Breast epithelium (tissue), 4 donors: ENCODE results near the gene FEM1B. TPM values are rescaled to one million over a fixed set of nuclear protein-coding genes. Genes with fewer than 3 reads are reported as not detected.

Experiments used
- DNase-seq, 2 donors: peaks; one replicate each; pipeline ENCODE4 v3.0.0-alpha.2; 2019; ENCODE audit warnings: low spot score in 2 of 2
- H3K27ac ChIP-seq, 2 donors: fragments of 200-600 bp; sonication (generic) in 1 of 2; one replicate each; pipeline ENCODE4 v1.5.1; 2016 to 2019; ENCODE audit warnings: mild to moderate bottlenecking in 1 of 2
- H3K27me3 ChIP-seq, 2 donors: fragments of 200-600 bp; sonication (generic) in 1 of 2; one replicate each; pipeline versions ENCODE4 v1.5.1 to v1.6.0; 2017 to 2019; ENCODE audit warnings: control low read depth in 1 of 2, mild to moderate bottlenecking in 1 of 2
- H3K36me3 ChIP-seq: fragments of 200-600 bp; one replicate; pipeline ENCODE4 v1.5.1; 2019
- H3K4me1 ChIP-seq, 2 donors: fragments of 200-600 bp; sonication (generic); one replicate each; pipeline ENCODE4 v1.5.1; 2016 to 2019; ENCODE audit warnings: control low read depth in 1 of 2
- H3K4me3 ChIP-seq, 3 donors: fragments of 200-600 bp; sonication (generic); 1 replicate in 2 of 3; 2 replicates in 1 of 3; pipeline ENCODE4 v1.5.1; 2016 to 2019; ENCODE audit warnings: mild to moderate bottlenecking in 3 of 3, moderate library complexity in 2 of 3
- H3K9me3 ChIP-seq, 2 donors: fragments of 200-600 bp; sonication (generic) in 1 of 2; one replicate each; pipeline ENCODE4 v1.5.1; 2016 to 2019; ENCODE audit warnings: control low read depth in 1 of 2
- CTCF ChIP-seq, 3 donors: fragments of 450-650 bp; IDR thresholded peaks; one replicate each; pipeline ENCODE4 v1.5.1; 2016 to 2017; ENCODE audit warnings: antibody characterized with exemption in 3 of 3, mild to moderate bottlenecking in 3 of 3, moderate library complexity in 3 of 3
- POLR2A ChIP-seq: fragments of 450-650 bp; IDR thresholded peaks from one replicate; pipeline ENCODE4 v1.6.1; 2016; ENCODE audit warnings: antibody characterized with exemption, mild to moderate bottlenecking, moderate library complexity
- POLR2AphosphoS5 ChIP-seq, 3 donors: sonication (generic); formaldehyde crosslinking; IDR thresholded peaks; one replicate each; pipeline ENCODE4 v1.6.1; 2017; ENCODE audit warnings: antibody characterized with exemption in 3 of 3
- intact Hi-C: fragments of 100-400 bp; cut with DNase I; formaldehyde crosslinking; loops from one replicate; pipeline ENCODE4 v1.15.1; 2023; ENCODE audit warnings: low total_unique reads
- total RNA-seq, 3 donors: library from RNA; depleted of rRNA; stranded (reverse); fragments of >200 nt; gene quantifications; one replicate each; pipeline ENCODE4 v1.1.0, GENCODE V29; 2016

The FEM1B gene
- total RNA-seq, 3 donors from 2014 or later, result 48.5 to 82.7 (median 60.0) TPM

- H3K36me3 ChIP-seq, result no peaks in the 10 kb centered on the region
- TF ChIP-seq POLR2A, result no peak
- no peak for TF ChIP-seq CTCF (IDR thresholded peaks at IDR 0.05)
- TF ChIP-seq POLR2AphosphoS5 (IDR thresholded peaks at IDR 0.05), result no peak
- H3K9me3 ChIP-seq, result no peaks in the 10 kb centered on the region
- no peaks in the 10 kb centered on the region for H3K27me3 ChIP-seq
- H3K4me3 ChIP-seq, result no peak overlapping the region
- DNase-seq, result no peak
- intact Hi-C loops, result no loop called here
- H3K4me1 ChIP-seq, result peaks cover 4 to 21% of the 10 kb centered on the region in 2 donors
- peak overlapping the region in 1 of 2 donors; percentile 36 for H3K27ac ChIP-seq
Observed at GRCh38 chr15:68337826-68338225, 60.3 kb downstream of the FEM1B start.

GRCh38 chr15:68339481-68339880 lies 61.9 kb downstream of the FEM1B start:
- H3K36me3 ChIP-seq, result no peaks in the 10 kb centered on the region
- peaks cover 4 to 10% of the 10 kb centered on the region in 2 donors for H3K4me1 ChIP-seq
- no peaks in the 10 kb centered on the region for H3K9me3 ChIP-seq
- no peak overlapping the region for H3K27ac ChIP-seq
- DNase-seq, result no peak
- no peak overlapping the region for H3K4me3 ChIP-seq
- H3K27me3 ChIP-seq, result no peaks in the 10 kb centered on the region
- intact Hi-C loops, result no loop called here
- TF ChIP-seq POLR2A (no peak), CTCF (IDR thresholded peaks at IDR 0.05) (no peak), POLR2AphosphoS5 (IDR thresholded peaks at IDR 0.05) (no peak)

- Histone ChIP-seq H3K27ac (peak overlapping the region; percentile 78 to 90), H3K27me3 (no peaks in the 10 kb centered on the region), H3K4me1 (peaks cover 4 to 5% of the 10 kb centered on the region in 2 donors), H3K9me3 (no peaks in the 10 kb centered on the region), H3K4me3 (no peak overlapping the region), H3K36me3 (no peaks in the 10 kb centered on the region)
- DNase-seq, result no peak
- TF ChIP-seq CTCF (IDR thresholded peaks at IDR 0.05) (no peak), POLR2AphosphoS5 (IDR thresholded peaks at IDR 0.05) (no peak), POLR2A (no peak)
- intact Hi-C loops, result no loop called here
Observed at GRCh38 chr15:68340726-68341671, 63.5 kb downstream of the FEM1B start.

GRCh38 chr15:68341760-68342725 lies 64.5 kb downstream of the FEM1B start:
- peaks cover 0 to 4% of the 10 kb centered on the region in 2 donors for H3K4me1 ChIP-seq
- H3K27me3 ChIP-seq, result no peaks in the 10 kb centered on the region
- intact Hi-C loops, result no loop called here
- no peaks in the 10 kb centered on the region for H3K36me3 ChIP-seq
- H3K27ac ChIP-seq, result peak overlapping the region; percentile 78 to 90
- no peak for TF ChIP-seq CTCF (IDR thresholded peaks at IDR 0.05)
- TF ChIP-seq POLR2AphosphoS5 (IDR thresholded peaks at IDR 0.05), result no peak
- TF ChIP-seq POLR2A, result no peak
- no peaks in the 10 kb centered on the region for H3K9me3 ChIP-seq
- H3K4me3 ChIP-seq, result no peak overlapping the region
- DNase-seq, result no peak
